ENCODE results near the gene SLC35G1. TPM values are rescaled to one million over a fixed set of nuclear protein-coding genes. Genes with fewer than 3 reads are reported as not detected.
A peak's percentile ranks its signal among the peaks of the same experiment; 100 is the strongest.

The SLC35G1 gene
- polyA plus RNA-seq, 3 donors, result 7.7 to 10.1 (median 8.9) TPM

DNA sequence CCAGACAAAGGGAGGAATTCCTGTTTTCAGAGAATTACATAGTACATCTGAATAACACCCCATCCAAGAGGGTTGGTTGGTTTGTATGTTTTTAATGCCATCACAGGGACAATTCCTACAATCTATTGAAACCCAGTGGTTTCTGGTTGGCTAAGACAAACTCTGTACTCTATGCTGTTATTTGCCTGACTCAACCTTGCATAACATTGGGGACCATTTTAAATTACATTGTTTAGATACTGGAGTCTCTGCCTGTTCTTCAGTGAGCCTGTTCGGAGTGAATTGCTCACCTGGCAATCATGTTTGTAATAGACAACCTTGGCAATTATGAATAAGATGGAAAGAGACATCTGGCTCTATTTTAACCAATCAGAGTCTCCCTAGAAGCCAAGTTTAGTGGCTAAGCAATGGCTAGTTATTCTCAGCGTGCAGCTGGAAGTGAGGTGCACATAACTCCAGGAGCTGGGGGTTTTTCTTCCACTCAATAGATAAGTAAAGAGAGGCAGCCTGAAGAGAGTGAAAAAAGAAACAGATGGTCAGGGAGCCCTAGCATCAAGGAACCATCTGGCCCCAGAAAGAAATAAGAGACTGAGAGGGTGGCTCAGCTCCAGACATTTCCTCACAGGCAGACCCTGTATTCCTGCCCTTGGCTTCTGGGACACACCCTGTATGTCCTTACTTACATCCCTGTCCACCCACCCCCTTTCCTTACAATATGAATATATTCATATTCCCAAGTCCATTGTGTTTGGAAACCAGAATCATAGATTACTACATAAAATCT is 21.2 kb upstream of the SLC35G1 start:
- DNase-seq (ENCODE audit: extremely low read depth in 1 of 11, low read depth in 9 of 11, low spot score in 4 of 11), result no peak

GRCh38 chr10:93873420-93874115 is 20.2 kb upstream of the SLC35G1 start:
- DNase-seq (ENCODE audit: extremely low read depth in 1 of 11, low read depth in 9 of 11, low spot score in 4 of 11), result no peak

DNA sequence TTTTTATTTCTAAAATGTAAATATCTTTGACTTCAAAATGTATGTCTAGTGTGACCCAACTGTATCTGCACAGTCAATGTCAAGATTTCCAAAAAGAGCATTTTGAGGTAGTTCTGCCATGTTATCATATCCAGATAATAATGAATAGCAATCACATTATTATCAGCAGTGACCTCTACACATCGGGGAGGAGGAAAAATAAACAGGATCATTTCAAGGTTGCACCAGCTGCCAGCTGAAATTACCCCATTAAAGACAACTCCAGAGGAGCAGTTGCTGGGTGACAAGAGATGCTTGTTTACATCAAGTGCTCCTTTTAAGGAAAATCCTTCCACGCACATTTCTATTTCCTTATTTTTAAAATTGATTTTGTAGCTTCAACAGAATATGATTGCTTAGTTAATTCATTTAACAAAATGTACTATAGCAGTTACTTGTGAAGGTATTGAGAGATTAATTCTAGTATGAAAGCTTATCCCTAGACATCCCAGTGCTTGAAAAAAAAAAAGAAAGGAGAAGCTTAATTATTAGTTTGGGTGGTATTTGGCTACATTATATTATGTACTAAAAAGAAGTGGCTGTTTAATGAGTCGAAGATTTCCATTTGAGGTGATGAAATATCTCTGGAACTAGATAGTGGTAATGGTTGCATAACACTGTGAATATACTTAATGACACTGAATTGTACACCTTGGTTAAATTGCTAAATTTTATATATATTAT is 19.3 kb upstream of the SLC35G1 start:
- no peak for DNase-seq (ENCODE audit: extremely low read depth in 1 of 11, low read depth in 9 of 11, low spot score in 4 of 11)

- no peak for DNase-seq (ENCODE audit: extremely low read depth in 1 of 11, low read depth in 9 of 11, low spot score in 4 of 11)
These were observed 18.8 kb upstream of the SLC35G1 start for GRCh38 chr10:93875032-93875358.

GRCh38 chr10:93876381-93876780 is 17.4 kb upstream of the SLC35G1 start:
- DNase-seq (ENCODE audit: extremely low read depth in 1 of 11, low read depth in 9 of 11, low spot score in 4 of 11), result no peak

- DNase-seq (ENCODE audit: extremely low read depth in 1 of 11, low read depth in 9 of 11, low spot score in 4 of 11), result no peak
These were observed 14.5 kb upstream of the SLC35G1 start for GRCh38 chr10:93879273-93879672.

GRCh38 chr10:93894516-93895378 is 969 bp downstream of the SLC35G1 start:
- DNase-seq (ENCODE audit: extremely low read depth in 1 of 11, low read depth in 9 of 11, low spot score in 4 of 11), result no peak

GRCh38 chr10:93897070-93897780 is 3.4 kb downstream of the SLC35G1 start:
- DNase-seq (ENCODE audit: extremely low read depth in 1 of 11, low read depth in 9 of 11, low spot score in 4 of 11), result no peak

- no peak for DNase-seq (ENCODE audit: extremely low read depth in 1 of 11, low read depth in 9 of 11, low spot score in 4 of 11)
These were observed 5.3 kb downstream of the SLC35G1 start for GRCh38 chr10:93899109-93899508.

GRCh38 chr10:93903051-93903450 is 9.3 kb downstream of the SLC35G1 start:
- DNase-seq (ENCODE audit: extremely low read depth in 1 of 11, low read depth in 9 of 11, low spot score in 4 of 11), result no peak

- DNase-seq (ENCODE audit: extremely low read depth in 1 of 11, low read depth in 9 of 11, low spot score in 4 of 11), result no peak
These were observed 11.1 kb downstream of the SLC35G1 start for GRCh38 chr10:93904901-93905300.

GRCh38 chr10:93907059-93907458 is 13.3 kb downstream of the SLC35G1 start:
- no peak for DNase-seq (ENCODE audit: extremely low read depth in 1 of 11, low read depth in 9 of 11, low spot score in 4 of 11)

DNA sequence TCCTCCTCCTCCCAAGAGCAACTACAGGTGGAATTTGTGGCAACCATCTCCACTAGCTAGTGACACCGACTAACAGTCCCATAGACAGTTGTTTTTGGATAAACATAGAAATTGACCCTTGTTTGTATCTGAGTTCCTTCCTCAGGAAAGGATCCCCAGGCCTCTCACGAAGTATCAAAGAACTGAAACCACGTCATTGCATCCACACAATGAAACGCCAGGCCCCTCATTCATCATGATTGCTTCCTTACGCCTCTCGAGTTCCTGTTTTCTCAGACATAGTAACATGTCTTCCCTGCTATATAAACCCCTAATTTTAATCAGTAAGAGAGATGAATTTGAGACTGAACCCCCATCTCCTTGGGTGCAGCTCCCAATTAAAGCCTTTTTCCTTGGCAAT is 18.1 kb downstream of the SLC35G1 start:
- no peak for DNase-seq (ENCODE audit: extremely low read depth in 1 of 11, low read depth in 9 of 11, low spot score in 4 of 11)

GRCh38 chr10:93912444-93912843 is 18.7 kb downstream of the SLC35G1 start:
- DNase-seq (ENCODE audit: extremely low read depth in 1 of 11, low read depth in 9 of 11, low spot score in 4 of 11), result no peak

GRCh38 chr10:93913706-93914105 is 19.9 kb downstream of the SLC35G1 start:
- no peak for DNase-seq (ENCODE audit: extremely low read depth in 1 of 11, low read depth in 9 of 11, low spot score in 4 of 11)

GRCh38 chr10:93915598-93915997 is 21.8 kb downstream of the SLC35G1 start:
- DNase-seq (ENCODE audit: extremely low read depth in 1 of 11, low read depth in 9 of 11, low spot score in 4 of 11), result no peak

DNA sequence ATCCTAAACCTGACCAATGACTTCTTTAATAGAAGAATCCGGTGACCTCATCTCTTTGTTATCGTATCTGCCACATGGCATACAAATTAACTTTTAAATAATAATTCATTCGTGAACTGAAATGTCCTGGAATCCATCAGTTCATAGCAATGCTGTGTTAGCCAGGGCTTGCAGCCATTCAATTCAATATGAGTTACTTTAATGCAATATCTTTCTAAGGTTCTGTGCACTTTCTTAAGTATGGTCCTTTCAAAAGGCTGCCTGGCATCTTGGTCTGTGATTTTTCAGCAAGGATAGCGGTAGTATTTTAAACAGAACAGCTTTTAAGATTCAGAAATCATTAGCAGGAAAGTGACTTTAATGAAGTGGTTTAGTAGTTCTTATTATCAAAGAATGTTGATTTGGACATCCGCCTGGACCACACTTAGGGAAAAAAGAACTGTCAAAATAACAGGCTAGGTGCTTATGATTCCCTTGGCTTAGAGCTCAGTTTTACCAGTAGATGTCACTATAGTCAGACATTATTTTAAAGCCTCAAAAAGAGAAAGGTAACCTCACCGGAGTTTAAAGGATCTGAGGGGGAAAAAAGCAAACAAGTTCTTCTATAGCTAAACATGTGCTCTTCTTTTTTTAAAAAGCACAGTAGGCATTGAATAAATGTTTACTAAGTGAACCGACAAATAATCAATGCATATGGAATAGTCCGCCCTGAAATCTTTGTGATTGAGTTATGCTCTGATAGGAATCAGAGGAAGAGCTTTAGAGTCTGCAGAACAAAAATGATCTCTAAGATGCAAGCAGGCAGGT is 22.7 kb downstream of the SLC35G1 start:
- DNase-seq (ENCODE audit: extremely low read depth in 1 of 11, low read depth in 9 of 11, low spot score in 4 of 11), result peak in 2 of 11 donors; percentile 50 to 56

DNA sequence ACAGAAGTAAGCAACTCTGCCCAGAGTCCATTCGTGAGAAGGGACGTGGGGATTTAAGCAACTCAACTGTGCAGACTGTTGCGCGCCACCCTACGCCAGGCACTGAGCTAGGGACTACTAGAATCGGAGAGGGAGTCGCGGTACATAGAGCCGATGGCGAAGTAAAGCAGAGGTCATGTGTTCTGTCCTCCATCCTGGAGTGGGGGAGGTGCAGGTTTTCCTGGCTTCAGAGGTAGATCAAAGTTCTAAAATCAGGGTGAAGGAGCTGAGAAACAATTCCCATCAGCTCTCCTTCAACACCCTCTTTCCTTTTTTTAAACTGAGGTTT is 23.2 kb downstream of the SLC35G1 start:
- DNase-seq (ENCODE audit: extremely low read depth in 1 of 11, low read depth in 9 of 11, low spot score in 4 of 11), result peak in 2 of 11 donors; percentile 15 to 22
